Stimulated activated CD8-positive, alpha-beta memory T cell treated with anti-CD3 and anti-CD28 coated beads, Interleukin-12 subunit alpha, Interleukin-12 subunit beta, amount 100 ng/mL, for 24 hours (primary cell): ENCODE data around the gene CCDC9.
"Not testable (repeated sequence)": the region's sequence is repeated elsewhere in the genome, so short reads cannot be mapped to it uniquely, and the experiment has no call there.

Experiments
- DNase-seq: peaks from one replicate; pipeline ENCODE4 v3.0.0-alpha.2; 2020; ENCODE audit errors: extremely low read depth

Gene CCDC9

DNA sequence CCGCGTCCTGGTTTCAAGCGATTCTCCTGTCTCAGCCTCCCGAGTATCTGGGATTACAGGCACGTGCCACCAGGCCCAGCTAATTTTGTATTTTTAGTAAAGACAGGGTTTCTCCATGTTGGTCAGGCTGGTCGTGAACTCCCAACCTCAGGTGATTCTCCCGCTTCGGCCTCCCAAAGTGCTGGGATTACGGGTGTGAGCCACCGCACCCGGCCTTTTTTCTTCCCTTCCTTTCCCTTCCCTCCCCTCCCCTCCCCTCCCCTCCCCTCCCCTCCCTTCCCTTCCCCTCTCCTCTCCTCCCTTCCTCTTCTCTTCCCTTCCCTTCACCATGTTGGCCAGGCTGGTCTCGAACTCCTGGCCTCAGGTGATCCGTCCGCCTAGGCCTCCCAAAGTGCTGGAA, 44.5 kb downstream of the CCDC9 start:
- DNase-seq: not testable (repeated sequence)

DNA sequence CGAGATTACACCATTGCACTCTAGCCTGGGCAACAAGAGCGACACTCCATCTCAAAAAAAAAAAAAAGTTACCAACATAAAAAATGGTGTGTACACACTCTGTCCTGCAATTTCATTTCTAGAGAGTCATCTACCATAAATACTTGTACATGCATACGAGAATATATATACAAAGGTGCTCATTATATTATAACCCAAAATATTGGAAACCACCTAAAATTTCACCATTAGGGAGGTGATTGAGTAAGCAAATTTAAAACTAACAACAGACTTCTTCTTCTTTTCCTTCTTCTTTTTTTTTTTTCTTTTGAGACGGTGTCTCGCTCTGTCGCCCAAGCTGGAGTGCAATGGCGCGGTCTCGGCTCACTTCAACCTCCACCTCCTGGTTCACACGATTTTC, 45.9 kb downstream of the CCDC9 start:
- DNase-seq: no peak

DNA sequence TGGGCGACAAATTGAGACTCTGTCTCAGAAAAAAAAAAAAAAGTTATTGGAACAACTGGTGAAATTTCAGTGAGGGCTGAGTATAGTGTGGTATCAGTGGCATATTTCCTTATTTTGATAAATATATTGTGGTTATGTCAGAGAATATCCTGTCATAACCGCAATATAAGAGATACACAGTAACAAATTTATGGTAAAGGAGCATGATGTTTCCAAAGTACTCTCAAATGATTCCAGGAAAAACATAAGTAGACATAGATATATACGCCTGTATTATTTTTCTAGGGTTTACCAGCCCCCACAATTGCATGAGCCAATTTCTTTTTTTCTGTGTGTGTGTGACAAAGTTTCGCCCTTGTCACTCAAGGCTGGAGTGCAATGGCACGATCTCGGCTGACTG, 47.6 kb downstream of the CCDC9 start:
- DNase-seq: no peak

DNA sequence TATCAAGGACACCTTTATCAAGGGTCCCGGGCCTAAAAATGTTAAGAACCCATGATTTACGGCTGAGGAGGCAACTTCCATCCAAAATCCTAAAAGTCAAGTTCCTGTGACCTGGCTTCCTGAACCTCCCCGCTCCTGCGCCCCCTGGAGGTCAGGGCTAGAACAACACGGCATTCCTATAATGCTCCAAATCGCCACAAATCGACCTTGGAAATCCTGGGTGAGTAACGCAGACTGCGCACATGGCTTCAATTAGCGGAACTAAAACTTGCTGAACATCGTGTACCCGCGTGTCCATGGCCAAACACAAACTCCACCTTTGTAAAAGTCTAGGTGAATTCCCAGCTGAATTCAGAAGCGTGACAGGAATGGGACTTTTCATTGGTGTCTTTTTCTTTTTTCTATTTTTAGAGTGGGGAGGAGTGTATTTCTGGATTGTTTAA, 49.0 kb downstream of the CCDC9 start:
- DNase-seq: peak; percentile 16

DNA sequence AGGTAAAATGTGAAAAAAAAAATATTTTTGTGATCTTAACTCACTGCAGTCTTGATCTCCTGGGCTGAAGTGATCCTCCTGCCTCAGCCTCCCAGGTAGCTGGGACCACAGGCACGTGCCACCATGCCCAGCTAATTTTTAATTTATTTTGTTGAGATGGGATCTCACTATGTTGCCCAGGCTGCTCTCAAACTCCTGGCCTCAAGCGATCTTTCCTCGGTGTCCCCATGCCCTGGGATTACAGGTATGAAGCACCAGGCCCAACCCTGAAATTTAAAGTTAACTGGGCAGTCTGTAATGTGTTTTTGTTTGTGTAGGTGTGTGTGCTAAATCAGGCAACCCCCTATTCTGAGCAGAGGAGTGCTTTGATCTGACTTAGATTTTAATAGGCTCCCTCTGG, 50.0 kb downstream of the CCDC9 start:
- no peak for DNase-seq

DNA sequence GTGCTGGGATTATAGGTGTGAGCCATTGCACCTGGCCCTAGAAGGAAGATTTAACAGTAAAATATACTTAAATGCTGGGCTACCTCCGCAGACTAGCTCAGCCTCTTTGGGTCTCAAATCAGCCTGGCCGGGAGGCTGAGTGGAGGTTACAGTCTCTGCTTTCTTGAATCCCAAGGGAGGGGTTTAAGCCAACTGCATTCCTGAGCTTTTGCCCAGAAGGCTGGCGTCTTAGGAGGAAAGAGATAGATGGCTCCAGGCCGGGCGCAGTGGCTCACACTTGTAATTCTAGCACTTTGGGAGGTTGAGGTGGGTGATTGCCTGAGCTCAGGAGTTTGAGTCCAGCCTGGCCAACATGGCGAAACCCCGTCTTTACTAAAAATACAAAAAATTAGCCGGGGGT, 52.7 kb downstream of the CCDC9 start:
- DNase-seq: no peak

DNA sequence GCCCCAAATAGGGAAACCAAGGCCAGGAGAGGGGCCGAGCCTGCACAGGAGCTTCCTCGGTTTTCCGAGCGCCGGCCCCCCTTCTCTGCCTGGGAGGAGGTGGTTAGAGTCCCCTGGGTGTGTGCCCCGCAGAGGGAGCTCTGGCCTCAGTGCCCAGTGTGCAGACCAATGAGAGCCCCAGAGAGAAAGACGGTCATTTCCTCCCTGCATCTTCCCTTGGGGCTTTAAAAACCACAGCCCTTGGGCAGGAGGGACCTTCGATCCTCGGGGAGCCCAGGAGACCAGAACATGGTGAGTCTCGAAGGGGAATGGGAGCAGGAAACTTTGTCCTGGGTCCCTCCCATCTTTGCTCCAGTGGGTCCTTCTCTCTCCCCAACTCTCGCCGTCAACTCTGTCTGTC, 53.3 kb downstream of the CCDC9 start, which contains the start of gene C5AR1:
Gene C5AR1 (plus strand): TSS at position 254 of the 400 bp plus-strand sequence. CDS start 35 bp downstream, at position 289.
- DNase-seq: no peak

DNA sequence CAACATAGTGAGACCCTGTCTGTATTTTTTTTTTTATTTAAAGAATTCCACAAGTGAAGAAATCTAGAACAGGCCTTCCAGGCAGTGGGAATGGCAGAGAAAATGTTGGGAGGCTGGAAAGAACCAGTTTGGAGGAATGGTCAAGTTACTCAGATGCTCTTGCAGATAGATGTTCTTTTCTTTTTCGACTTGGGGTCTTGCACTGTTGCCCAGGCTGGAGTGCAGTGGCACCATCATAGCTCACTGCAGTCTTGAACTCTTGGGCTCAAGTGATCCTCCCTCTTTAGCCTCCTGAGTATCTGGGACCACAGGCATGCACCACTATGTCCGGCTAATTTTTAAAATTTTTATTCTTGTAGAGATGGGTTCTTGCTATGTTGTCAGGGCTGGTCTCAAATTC, 54.0 kb downstream of the CCDC9 start:
- no peak for DNase-seq

DNA sequence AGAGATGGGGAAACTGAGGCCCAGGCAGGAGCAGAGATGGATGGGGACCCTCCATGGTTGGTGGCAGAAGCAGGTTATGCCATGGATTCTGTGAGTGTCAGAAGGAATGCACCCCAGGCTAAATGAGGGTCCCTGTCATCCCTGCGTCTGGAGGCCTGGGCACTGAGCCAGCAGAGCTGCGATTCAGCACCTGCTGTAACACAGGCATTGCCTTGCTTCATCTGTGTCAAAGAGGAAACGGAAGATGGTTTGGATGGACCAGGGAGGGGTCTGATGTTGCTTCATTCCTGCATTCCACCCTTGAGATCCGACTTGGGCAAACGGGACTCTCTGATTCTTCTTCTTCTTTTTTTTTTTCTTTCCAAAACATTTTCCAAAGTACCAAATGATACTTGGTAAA, 54.5 kb downstream of the CCDC9 start:
- DNase-seq: no peak

DNA sequence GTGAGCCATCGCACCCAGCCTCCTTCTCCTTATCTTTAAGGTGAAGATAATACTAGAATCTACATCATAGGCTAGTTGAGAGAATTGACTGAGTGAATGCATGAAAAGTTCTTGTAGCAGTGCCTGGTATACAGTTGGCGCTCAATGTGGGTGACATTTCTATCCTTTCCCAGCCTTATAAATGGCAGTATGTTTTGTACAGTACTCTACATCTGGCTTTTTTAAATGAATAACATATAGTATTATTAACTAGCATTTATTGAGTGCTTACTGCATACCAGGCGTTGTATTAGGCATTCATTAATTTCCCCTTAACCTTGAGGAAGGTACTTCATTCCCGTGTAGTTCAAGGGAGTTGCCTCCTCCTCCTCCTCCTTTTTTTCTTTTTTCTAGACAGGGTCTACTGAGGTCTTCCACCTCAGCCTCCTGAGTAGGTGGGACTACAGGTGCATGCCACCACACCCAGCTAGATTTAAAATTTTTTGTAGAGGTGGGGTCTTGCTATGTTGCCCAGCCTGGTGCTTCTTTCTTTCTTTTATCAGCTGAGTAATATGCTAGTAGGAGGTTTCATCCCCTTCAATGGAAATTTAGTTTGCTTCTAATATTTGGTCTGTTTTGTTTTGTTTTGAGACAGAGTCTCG, 56.2 kb downstream of the CCDC9 start:
- DNase-seq: no peak

DNA sequence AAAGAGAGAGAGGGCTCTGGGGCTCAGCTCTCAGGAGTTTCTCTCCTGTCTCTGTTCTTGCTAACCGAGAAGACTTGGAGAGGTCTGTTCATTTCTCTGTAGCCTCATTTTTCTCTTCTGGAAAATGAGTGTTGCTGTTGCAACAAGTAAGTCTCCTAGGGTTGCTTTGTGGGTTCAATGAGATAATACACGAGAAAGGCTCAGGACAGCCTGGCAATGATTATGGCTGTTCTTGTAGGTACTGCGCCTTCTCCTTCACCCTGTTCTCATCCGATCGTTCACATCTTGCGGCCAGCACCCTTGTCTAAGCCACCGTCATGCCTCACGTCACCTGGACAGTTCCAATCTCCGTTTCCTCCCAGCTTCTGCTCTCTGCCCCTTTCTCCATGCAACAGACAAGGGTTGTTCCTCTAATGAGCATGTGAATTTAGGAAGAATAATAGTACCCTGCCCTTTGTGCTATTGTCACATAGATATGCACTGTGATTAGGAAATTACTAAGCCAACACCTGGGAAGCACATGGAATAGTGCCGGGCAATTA, 57.5 kb downstream of the CCDC9 start:
- no peak for DNase-seq

DNA sequence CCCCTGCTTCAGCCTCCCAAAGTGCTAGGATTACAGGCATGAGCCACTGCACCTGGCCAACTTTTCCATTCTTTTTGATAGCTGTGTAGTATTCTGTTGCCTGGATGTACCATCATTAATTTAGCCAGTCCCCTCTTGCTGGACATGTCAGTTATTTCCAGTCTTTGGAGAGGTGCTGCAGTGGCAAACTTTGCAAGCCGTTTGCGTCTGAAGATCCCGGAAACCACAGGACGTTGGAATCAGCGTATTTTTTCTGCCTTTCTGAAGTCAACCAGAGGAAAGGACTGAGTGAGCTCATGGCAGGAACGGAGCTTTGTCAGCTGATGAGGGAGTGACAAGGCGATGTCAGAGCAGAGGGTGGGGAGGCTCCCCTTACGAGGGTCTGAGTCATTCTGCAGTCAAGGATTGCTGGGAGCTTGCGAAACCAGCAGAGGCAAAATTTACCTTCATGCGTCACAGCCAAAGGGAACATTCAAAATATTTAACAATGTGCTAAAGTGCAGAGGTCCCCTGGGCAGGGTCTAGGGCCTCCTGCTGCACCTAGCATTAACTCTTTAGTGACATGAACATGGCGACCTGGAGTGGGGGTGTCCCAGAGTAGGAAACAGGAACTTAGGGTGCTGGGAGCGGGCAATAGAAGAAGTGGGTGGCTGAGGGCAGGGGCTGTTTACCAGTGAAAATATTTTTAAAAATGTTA, 58.9 kb downstream of the CCDC9 start:
- DNase-seq: peak; percentile 11

DNA sequence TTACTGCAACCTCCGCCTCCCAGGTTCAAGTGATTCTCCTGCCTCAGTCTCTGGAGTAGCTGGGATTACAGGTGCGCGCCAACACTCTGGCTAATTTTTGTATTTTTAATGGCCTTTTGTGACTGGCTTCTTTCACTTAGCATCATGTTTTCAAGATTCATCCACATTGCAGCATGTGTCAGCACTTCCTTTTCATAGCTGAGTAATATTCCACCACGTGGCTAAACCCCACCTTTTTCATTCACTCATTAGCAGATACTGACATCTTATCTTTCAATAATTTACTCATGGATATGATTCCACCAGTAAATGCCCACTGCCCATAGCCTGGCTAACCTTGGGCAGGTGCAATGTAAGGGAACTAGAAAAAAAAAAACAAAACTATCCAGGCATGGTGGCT, 60.2 kb downstream of the CCDC9 start:
- no peak for DNase-seq

DNA sequence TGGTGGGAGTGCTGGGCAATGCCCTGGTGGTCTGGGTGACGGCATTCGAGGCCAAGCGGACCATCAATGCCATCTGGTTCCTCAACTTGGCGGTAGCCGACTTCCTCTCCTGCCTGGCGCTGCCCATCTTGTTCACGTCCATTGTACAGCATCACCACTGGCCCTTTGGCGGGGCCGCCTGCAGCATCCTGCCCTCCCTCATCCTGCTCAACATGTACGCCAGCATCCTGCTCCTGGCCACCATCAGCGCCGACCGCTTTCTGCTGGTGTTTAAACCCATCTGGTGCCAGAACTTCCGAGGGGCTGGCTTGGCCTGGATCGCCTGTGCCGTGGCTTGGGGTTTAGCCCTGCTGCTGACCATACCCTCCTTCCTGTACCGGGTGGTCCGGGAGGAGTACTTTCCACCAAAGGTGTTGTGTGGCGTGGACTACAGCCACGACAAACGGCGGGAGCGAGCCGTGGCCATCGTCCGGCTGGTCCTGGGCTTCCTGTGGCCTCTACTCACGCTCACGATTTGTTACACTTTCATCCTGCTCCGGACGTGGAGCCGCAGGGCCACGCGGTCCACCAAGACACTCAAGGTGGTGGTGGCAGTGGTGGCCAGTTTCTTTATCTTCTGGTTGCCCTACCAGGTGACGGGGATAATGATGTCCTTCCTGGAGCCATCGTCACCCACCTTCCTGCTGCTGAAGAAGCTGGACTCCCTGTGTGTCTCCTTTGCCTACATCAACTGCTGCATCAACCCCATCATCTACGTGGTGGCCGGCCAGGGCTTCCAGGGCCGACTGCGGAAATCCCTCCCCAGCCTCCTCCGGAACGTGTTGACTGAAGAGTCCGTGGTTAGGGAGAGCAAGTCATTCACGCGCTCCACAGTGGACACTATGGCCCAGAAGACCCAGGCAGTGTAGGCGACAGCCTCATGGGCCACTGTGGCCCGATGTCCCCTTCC, 63.9 kb downstream of the CCDC9 start:
- no peak for DNase-seq
